Measurements from ENCODE around the gene HSPG2. TPM values are rescaled to one million over a fixed set of nuclear protein-coding genes. Genes with fewer than 3 reads are reported as not detected.

The HSPG2 gene
- total RNA-seq, 5 donors from 2014 or later (not counting 1 experiment from before 2014, with no cell fraction given), result 4.4 to 9.3 (median 7.9) TPM

DNA sequence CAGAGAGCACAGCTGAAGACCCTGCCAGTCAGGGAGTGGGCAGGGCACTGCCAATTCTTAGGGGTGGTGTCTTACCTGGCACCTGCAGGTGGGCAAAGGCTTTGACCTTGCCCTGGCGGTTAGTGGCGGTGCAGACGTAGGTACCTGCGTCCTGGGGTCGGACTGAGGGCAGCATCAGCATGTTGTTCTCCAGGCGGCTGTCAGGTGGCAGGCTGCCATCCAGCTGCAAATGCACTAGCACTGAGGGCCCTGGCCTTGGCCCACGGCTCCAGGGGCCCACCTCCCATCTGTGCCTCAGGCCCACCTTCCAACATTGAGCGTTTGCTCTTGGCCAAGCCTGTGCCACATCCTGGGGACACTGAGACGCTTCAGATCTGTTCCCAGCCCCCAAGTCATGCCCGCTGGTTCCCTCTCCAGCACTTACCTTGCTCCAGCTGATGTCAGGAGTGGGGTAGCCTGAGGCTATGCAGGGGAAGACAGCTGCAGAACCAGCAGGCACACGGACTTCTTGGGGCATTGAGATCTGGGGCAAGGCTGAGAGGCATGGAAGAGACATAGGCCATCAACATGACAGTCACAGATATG is 103.6 kb downstream of the HSPG2 start:
- peaks cover 3 to 19% (median 18%) of the 10 kb centered on the region in 3 donors for H3K9me3 Mint-ChIP-seq
- H3K36me3 Mint-ChIP-seq, result peaks cover 19% of the 10 kb centered on the region
- H3K27me3 Mint-ChIP-seq, result no peaks in the 10 kb centered on the region
- H3K9me3 ChIP-seq, result no peaks in the 10 kb centered on the region
- ChIA-PET CTCF (no interaction called here), POLR2A (no interaction called here)
- H3K4me3 ChIP-seq (ENCODE audit: control insufficient read depth in 1 of 2, extremely low read depth in 1 of 2, low read length in 1 of 2), result no peak overlapping the region
- ATAC-seq (replicated peaks in 1 of 4) (no peak), DNase-seq (no peak)
- no peaks in the 10 kb centered on the region for H3K4me1 Mint-ChIP-seq
- H3K4me3 Mint-ChIP-seq, result no peak overlapping the region
- peaks cover 0 to 2% of the 10 kb centered on the region in 2 experiments for H3K27me3 ChIP-seq (replicated peaks in 1 of 2; ENCODE audit: control insufficient read depth in 2 of 2, extremely low read depth in 1 of 2, insufficient read depth in 2 of 2, low read length in 1 of 2)
- 83% methylated on average over 9 of the region's 11 CpGs for WGBS (ENCODE audit: insufficient coverage)
- no peaks in the 10 kb centered on the region for H3K36me3 ChIP-seq (ENCODE audit: control insufficient read depth in 2 of 2, extremely low read depth in 1 of 2, insufficient read depth in 1 of 2, low read length in 1 of 2)
- H3K27ac ChIP-seq (ENCODE audit: low read length), result no peak overlapping the region
- H3K27ac Mint-ChIP-seq, result no peak overlapping the region
- H3K4me1 ChIP-seq (ENCODE audit: control insufficient read depth in 1 of 2, extremely low read depth in 1 of 2, insufficient read depth in 2 of 2, low read length in 2 of 2), result no peaks in the 10 kb centered on the region

DNA sequence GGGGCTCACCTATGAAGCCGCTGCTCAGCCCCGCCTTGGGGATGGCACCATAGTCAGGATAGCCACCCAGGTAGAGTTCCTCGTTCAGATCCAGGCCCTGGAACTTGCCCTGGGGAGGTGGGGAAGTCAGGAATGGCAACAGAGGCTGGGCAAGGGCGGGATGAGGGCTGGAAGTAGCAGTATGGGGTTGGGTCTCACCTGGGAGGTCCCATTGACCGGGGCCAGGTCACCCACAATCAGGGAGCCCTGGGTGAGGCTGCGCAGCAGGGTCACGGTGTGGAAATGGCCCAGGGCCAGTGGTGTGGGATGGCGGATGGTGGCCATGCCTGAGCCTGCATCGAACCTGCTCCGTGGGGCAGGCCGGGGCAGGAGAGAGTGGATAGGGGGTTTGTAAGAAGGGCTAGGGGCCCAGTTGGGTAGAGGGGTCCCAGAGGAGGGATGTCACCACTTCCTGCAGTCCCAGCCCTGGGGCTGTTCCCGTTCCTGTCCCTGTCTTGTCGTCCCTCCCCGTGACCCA is 105.6 kb downstream of the HSPG2 start:
- peaks cover 3 to 19% (median 18%) of the 10 kb centered on the region in 3 donors for H3K9me3 Mint-ChIP-seq
- POLR2A ChIA-PET, result no interaction called here

GRCh38 chr1:21830792-21831453 is 106.2 kb downstream of the HSPG2 start:
- peaks cover 0 to 4% of the 10 kb centered on the region in 2 experiments for H3K27me3 ChIP-seq (replicated peaks in 1 of 2; ENCODE audit: control insufficient read depth in 2 of 2, extremely low read depth in 1 of 2, insufficient read depth in 2 of 2, low read length in 1 of 2)
- no peaks in the 10 kb centered on the region for H3K9me3 ChIP-seq
- no peak for DNase-seq
- no peak overlapping the region for H3K4me3 Mint-ChIP-seq
- no peak overlapping the region for H3K27ac Mint-ChIP-seq
- H3K9me3 Mint-ChIP-seq, result peaks cover 3 to 19% (median 18%) of the 10 kb centered on the region in 3 donors
- WGBS (ENCODE audit: insufficient coverage), result 91% methylated on average over 18 of the region's 23 CpGs
- POLR2A ChIA-PET, result no interaction called here
- no peak for ATAC-seq (replicated peaks in 1 of 4)
- H3K27me3 Mint-ChIP-seq, result no peaks in the 10 kb centered on the region
- H3K4me3 ChIP-seq (ENCODE audit: control insufficient read depth in 1 of 2, extremely low read depth in 1 of 2, low read length in 1 of 2), result no peak overlapping the region
- H3K36me3 Mint-ChIP-seq, result peaks cover 19% of the 10 kb centered on the region
- CTCF ChIA-PET, result no interaction called here
- no peaks in the 10 kb centered on the region for H3K4me1 ChIP-seq (ENCODE audit: control insufficient read depth in 1 of 2, extremely low read depth in 1 of 2, insufficient read depth in 2 of 2, low read length in 2 of 2)
- H3K36me3 ChIP-seq (ENCODE audit: control insufficient read depth in 2 of 2, extremely low read depth in 1 of 2, insufficient read depth in 1 of 2, low read length in 1 of 2), result no peaks in the 10 kb centered on the region
- no peak overlapping the region for H3K27ac ChIP-seq (ENCODE audit: low read length)
- no peaks in the 10 kb centered on the region for H3K4me1 Mint-ChIP-seq

More for the DNA sequence above, 105.6 kb downstream of the HSPG2 start:
- DNase-seq (no peak), ATAC-seq (replicated peaks in 1 of 4) (no peak)
- Histone ChIP-seq H3K27me3 (replicated peaks in 1 of 2; ENCODE audit: control insufficient read depth in 2 of 2, extremely low read depth in 1 of 2, insufficient read depth in 2 of 2, low read length in 1 of 2) (peaks cover 0 to 4% of the 10 kb centered on the region in 2 experiments), H3K9me3 (no peaks in the 10 kb centered on the region), H3K27ac (ENCODE audit: low read length) (no peak overlapping the region), H3K4me3 (ENCODE audit: control insufficient read depth in 1 of 2, extremely low read depth in 1 of 2, low read length in 1 of 2) (no peak overlapping the region), H3K4me1 (ENCODE audit: control insufficient read depth in 1 of 2, extremely low read depth in 1 of 2, insufficient read depth in 2 of 2, low read length in 2 of 2) (no peaks in the 10 kb centered on the region), H3K36me3 (ENCODE audit: control insufficient read depth in 2 of 2, extremely low read depth in 1 of 2, insufficient read depth in 1 of 2, low read length in 1 of 2) (no peaks in the 10 kb centered on the region)
- Mint-ChIP-seq H3K4me3 (no peak overlapping the region), H3K36me3 (peaks cover 19% of the 10 kb centered on the region), H3K4me1 (no peaks in the 10 kb centered on the region), H3K27me3 (no peaks in the 10 kb centered on the region), H3K27ac (no peak overlapping the region)
- CTCF ChIA-PET, result no interaction called here
- WGBS (ENCODE audit: insufficient coverage), result 84% methylated on average over 6 of the region's 14 CpGs

DNA sequence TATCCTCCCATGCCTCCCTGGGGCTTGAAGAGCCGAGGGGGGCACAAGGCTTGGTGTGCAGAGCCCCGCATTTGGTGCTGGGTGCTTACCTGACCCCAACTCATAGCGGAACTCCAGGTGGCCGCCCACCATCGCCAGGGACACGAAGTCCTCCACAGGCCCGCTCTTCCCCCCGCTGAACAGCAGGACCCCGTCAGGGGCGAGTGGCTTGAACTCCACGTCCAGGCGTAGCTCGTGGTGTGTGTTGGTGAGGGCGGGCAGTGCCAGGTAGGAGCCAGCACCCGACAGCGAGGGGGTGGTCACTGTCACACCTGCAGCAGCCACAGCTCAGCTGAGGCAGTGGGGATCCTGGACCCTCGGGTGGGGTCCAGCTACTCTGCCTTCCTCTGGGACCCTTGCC is 107.8 kb downstream of the HSPG2 start:
- Mint-ChIP-seq H3K4me3 (no peak overlapping the region), H3K4me1 (no peaks in the 10 kb centered on the region), H3K9me3 (peaks cover 2 to 9% (median 9%) of the 10 kb centered on the region in 3 donors), H3K27me3 (no peaks in the 10 kb centered on the region), H3K36me3 (peaks cover 10% of the 10 kb centered on the region), H3K27ac (no peak overlapping the region)
- no peak overlapping the region for H3K27ac ChIP-seq (ENCODE audit: low read length)
- CTCF ChIA-PET, result interaction anchor here in 1 of 2 donors (0.5 kb wide), 1 partner anchor 30 kb away, joined by 3 read pairs; no protein-coding TSS in a partner anchor
- H3K4me1 ChIP-seq (ENCODE audit: control insufficient read depth in 1 of 2, extremely low read depth in 1 of 2, insufficient read depth in 2 of 2, low read length in 2 of 2), result no peaks in the 10 kb centered on the region
- H3K27me3 ChIP-seq (replicated peaks in 1 of 2; ENCODE audit: control insufficient read depth in 2 of 2, extremely low read depth in 1 of 2, insufficient read depth in 2 of 2, low read length in 1 of 2), result peaks cover 0 to 5% of the 10 kb centered on the region in 2 experiments
- DNase-seq (no peak), ATAC-seq (replicated peaks in 1 of 4) (no peak)
- H3K4me3 ChIP-seq (ENCODE audit: control insufficient read depth in 1 of 2, extremely low read depth in 1 of 2, low read length in 1 of 2), result no peak overlapping the region
- 88% methylated on average over 17 of the region's 17 CpGs for WGBS (ENCODE audit: insufficient coverage)
- POLR2A ChIA-PET, result no interaction called here
- no peaks in the 10 kb centered on the region for H3K36me3 ChIP-seq (ENCODE audit: control insufficient read depth in 2 of 2, extremely low read depth in 1 of 2, insufficient read depth in 1 of 2, low read length in 1 of 2)
- H3K9me3 ChIP-seq, result no peaks in the 10 kb centered on the region

- H3K36me3 ChIP-seq (ENCODE audit: control insufficient read depth in 2 of 2, extremely low read depth in 1 of 2, insufficient read depth in 1 of 2, low read length in 1 of 2), result no peaks in the 10 kb centered on the region
- ATAC-seq (replicated peaks in 1 of 4) (no peak), DNase-seq (no peak)
- H3K4me1 Mint-ChIP-seq, result no peaks in the 10 kb centered on the region
- no peak overlapping the region for H3K27ac ChIP-seq (ENCODE audit: low read length)
- peaks cover 4% of the 10 kb centered on the region for H3K36me3 Mint-ChIP-seq
- H3K27ac Mint-ChIP-seq, result no peak overlapping the region
- 87% methylated on average over 15 of the region's 28 CpGs for WGBS (ENCODE audit: insufficient coverage)
- H3K4me3 Mint-ChIP-seq, result no peak overlapping the region
- no peaks in the 10 kb centered on the region for H3K9me3 ChIP-seq
- CTCF ChIA-PET, result no interaction called here
- no peak overlapping the region for H3K4me3 ChIP-seq (ENCODE audit: control insufficient read depth in 1 of 2, extremely low read depth in 1 of 2, low read length in 1 of 2)
- H3K27me3 ChIP-seq (replicated peaks in 1 of 2; ENCODE audit: control insufficient read depth in 2 of 2, extremely low read depth in 1 of 2, insufficient read depth in 2 of 2, low read length in 1 of 2), result peaks cover 0 to 11% of the 10 kb centered on the region in 2 experiments
- H3K9me3 Mint-ChIP-seq, result peaks cover 0 to 3% (median 3%) of the 10 kb centered on the region in 3 donors
- H3K4me1 ChIP-seq (ENCODE audit: control insufficient read depth in 1 of 2, extremely low read depth in 1 of 2, insufficient read depth in 2 of 2, low read length in 2 of 2), result no peaks in the 10 kb centered on the region
- POLR2A ChIA-PET, result no interaction called here
- H3K27me3 Mint-ChIP-seq, result peaks cover 0 to 3% of the 10 kb centered on the region in 2 donors
These were observed 108.5 kb downstream of the HSPG2 start for GRCh38 chr1:21828506-21829210.

- Histone ChIP-seq H3K4me3 (ENCODE audit: control insufficient read depth in 1 of 2, extremely low read depth in 1 of 2, low read length in 1 of 2) (no peak overlapping the region), H3K36me3 (ENCODE audit: control insufficient read depth in 2 of 2, extremely low read depth in 1 of 2, insufficient read depth in 1 of 2, low read length in 1 of 2) (no peaks in the 10 kb centered on the region), H3K9me3 (no peaks in the 10 kb centered on the region), H3K4me1 (ENCODE audit: control insufficient read depth in 1 of 2, extremely low read depth in 1 of 2, insufficient read depth in 2 of 2, low read length in 2 of 2) (no peaks in the 10 kb centered on the region), H3K27ac (ENCODE audit: low read length) (no peak overlapping the region), H3K27me3 (replicated peaks in 1 of 2; ENCODE audit: control insufficient read depth in 2 of 2, extremely low read depth in 1 of 2, insufficient read depth in 2 of 2, low read length in 1 of 2) (peaks cover 0 to 13% of the 10 kb centered on the region in 2 experiments)
- Mint-ChIP-seq H3K36me3 (peaks cover 4% of the 10 kb centered on the region), H3K4me1 (no peaks in the 10 kb centered on the region), H3K4me3 (no peak overlapping the region), H3K27me3 (peaks cover 0 to 4% of the 10 kb centered on the region in 2 donors), H3K9me3 (peaks cover 0 to 3% (median 2%) of the 10 kb centered on the region in 3 donors), H3K27ac (no peak overlapping the region)
- 87% methylated on average over 12 of the region's 13 CpGs for WGBS (ENCODE audit: insufficient coverage)
- ChIA-PET POLR2A (no interaction called here), CTCF (no interaction called here)
- DNase-seq (no peak), ATAC-seq (replicated peaks in 1 of 4) (no peak)
These were observed 109.0 kb downstream of the HSPG2 start for GRCh38 chr1:21828075-21828474.

All from T-cell (primary cell).